Adrenal gland (tissue), 5 donors: Measurements from ENCODE around the gene BCAS3.
"Not testable (repeated sequence)": the region's sequence is repeated elsewhere in the genome, so short reads cannot be mapped to it uniquely, and the experiment has no call there.

Experiments
- POLR2A ChIP-seq, 2 donors: fragments of 450-650 bp; IDR thresholded peaks; one replicate each; pipeline ENCODE4 v1.6.1; 2017; ENCODE audit warnings: antibody characterized with exemption in 2 of 2, mild to moderate bottlenecking in 2 of 2, moderate library complexity in 1 of 2
- TF ChIP-seq, protein P1 (sequence below), 6 experiments: fragments of 450-650 bp in 4 of 6; fragments of 200-600 bp in 2 of 6; sonication (generic) in 1 of 6; IDR thresholded peaks; 1 replicate in 5 of 6; 2 replicates in 1 of 6; pipeline versions ENCODE4 v1.5.1 to v1.8.0; 2016 to 2021; ENCODE audit warnings: antibody characterized with exemption in 6 of 6, mild to moderate bottlenecking in 2 of 6, moderate library complexity in 1 of 6
- donor health status: DM: no; HTN: no; CAD: no.

DNA sequence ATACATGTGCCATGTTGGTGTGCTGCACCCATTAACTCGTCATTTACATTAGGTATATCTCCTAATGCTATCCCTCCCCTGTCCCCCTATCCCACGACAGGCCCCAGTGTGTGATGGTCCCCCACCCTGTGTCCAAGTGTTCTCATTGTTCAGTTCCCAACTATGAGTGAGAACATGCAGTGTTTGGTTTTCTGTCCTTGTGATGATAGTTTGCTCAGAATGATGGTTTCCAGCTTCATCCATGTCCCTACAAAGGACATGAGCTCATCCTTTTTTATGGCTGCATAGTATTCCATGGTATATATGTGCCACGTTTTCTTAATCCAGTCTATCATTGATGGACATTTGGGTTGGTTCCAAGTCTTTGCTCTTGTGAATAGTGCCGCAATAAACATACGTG lies 94.0 kb downstream of the BCAS3 start:
- TF ChIP-seq, protein P1, sequence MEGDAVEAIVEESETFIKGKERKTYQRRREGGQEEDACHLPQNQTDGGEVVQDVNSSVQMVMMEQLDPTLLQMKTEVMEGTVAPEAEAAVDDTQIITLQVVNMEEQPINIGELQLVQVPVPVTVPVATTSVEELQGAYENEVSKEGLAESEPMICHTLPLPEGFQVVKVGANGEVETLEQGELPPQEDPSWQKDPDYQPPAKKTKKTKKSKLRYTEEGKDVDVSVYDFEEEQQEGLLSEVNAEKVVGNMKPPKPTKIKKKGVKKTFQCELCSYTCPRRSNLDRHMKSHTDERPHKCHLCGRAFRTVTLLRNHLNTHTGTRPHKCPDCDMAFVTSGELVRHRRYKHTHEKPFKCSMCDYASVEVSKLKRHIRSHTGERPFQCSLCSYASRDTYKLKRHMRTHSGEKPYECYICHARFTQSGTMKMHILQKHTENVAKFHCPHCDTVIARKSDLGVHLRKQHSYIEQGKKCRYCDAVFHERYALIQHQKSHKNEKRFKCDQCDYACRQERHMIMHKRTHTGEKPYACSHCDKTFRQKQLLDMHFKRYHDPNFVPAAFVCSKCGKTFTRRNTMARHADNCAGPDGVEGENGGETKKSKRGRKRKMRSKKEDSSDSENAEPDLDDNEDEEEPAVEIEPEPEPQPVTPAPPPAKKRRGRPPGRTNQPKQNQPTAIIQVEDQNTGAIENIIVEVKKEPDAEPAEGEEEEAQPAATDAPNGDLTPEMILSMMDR (IDR thresholded peaks at IDR 0.05), result not testable (repeated sequence)
- not testable (repeated sequence) for TF ChIP-seq POLR2A (IDR thresholded peaks at IDR 0.05)
